Progenitor cell of endocrine pancreas (in vitro differentiated cells): ENCODE results near the gene CMTM2. TPM values are rescaled to one million over a fixed set of nuclear protein-coding genes. Genes with fewer than 3 reads are reported as not detected.

Experiments used
- DNase-seq: peaks from one replicate; pipeline ENCODE4 v3.0.0; 2021; ENCODE audit warnings: low spot score; ENCODE audit not compliant: unreplicated experiment
- H3K27ac Mint-ChIP-seq: 2 replicates; pipeline ENCODE4 v1.8.0; 2021; ENCODE audit warnings: mild to moderate bottlenecking, moderate library complexity, mixed read lengths
- H3K27me3 Mint-ChIP-seq: 2 replicates; pipeline ENCODE4 v1.8.0; 2021; ENCODE audit warnings: mixed read lengths
- H3K36me3 Mint-ChIP-seq: 2 replicates; pipeline ENCODE4 v1.8.0; 2022; ENCODE audit warnings: mixed read lengths; ENCODE audit not compliant: insufficient read depth
- H3K4me1 Mint-ChIP-seq: 2 replicates; pipeline ENCODE4 v1.8.0; 2021; ENCODE audit warnings: low read depth, mixed read lengths
- H3K4me3 Mint-ChIP-seq: 2 replicates; pipeline ENCODE4 v1.8.0; 2021; ENCODE audit warnings: low read depth, mild to moderate bottlenecking, moderate library complexity, mixed read lengths
- H3K9me3 Mint-ChIP-seq: 2 replicates; pipeline ENCODE4 v1.8.0; 2021; ENCODE audit warnings: low read depth, mixed read lengths
- total RNA-seq: library from RNA; stranded (reverse); gene quantifications from 2 replicates; pipeline ENCODE4 v1.2.1, GENCODE V29; 2021
- TF ChIP-seq, protein P1 (sequence below): fragments of 200-600 bp; sonication (generic); IDR thresholded peaks from one replicate; pipeline ENCODE4 v1.5.0; 2021; ENCODE audit warnings: antibody characterized with exemption, mild to moderate bottlenecking; ENCODE audit not compliant: unreplicated experiment

Gene CMTM2
- total RNA-seq, 1 donor from 2014 or later, result not detected

DNA sequence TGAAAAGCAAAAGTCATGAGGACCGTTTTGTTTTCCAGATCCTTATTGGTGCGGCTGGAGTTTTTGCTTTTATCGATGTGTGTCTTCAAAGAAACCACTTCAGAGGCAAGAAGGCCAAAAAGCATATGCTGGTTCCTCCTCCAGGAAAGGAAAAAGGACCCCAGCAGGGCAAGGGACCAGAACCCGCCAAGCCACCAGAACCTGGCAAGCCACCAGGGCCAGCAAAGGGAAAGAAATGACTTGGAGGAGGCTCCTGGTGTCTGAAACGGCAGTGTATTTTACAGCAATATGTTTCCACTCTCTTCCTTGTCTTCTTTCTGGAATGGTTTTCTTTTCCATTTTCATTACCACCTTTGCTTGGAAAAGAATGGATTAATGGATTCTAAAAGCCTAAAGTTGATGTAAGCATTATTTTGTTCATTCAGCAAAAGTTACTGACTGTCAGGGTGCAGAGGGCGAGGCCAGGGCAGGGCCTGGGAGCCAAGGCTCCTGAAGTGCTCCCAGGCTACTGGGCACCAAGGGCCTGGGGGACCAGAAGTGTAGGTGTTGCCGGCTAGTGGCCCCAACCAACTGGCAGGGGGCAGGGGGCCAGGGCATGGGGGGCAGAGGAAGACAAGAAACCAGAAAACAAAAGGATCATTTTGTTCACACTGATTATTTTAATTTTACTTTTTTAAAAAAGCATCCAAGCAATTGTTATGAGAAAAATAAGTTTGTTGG lies 8.8 kb downstream of the CMTM2 start:
- Mint-ChIP-seq H3K27ac (no peak overlapping the region), H3K4me3 (no peak overlapping the region), H3K9me3 (no peaks in the 10 kb centered on the region), H3K27me3 (no peaks in the 10 kb centered on the region), H3K4me1 (no peaks in the 10 kb centered on the region), H3K36me3 (no peaks in the 10 kb centered on the region)
- no peak for DNase-seq
- TF ChIP-seq, protein P1, sequence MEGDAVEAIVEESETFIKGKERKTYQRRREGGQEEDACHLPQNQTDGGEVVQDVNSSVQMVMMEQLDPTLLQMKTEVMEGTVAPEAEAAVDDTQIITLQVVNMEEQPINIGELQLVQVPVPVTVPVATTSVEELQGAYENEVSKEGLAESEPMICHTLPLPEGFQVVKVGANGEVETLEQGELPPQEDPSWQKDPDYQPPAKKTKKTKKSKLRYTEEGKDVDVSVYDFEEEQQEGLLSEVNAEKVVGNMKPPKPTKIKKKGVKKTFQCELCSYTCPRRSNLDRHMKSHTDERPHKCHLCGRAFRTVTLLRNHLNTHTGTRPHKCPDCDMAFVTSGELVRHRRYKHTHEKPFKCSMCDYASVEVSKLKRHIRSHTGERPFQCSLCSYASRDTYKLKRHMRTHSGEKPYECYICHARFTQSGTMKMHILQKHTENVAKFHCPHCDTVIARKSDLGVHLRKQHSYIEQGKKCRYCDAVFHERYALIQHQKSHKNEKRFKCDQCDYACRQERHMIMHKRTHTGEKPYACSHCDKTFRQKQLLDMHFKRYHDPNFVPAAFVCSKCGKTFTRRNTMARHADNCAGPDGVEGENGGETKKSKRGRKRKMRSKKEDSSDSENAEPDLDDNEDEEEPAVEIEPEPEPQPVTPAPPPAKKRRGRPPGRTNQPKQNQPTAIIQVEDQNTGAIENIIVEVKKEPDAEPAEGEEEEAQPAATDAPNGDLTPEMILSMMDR, result no peak

DNA sequence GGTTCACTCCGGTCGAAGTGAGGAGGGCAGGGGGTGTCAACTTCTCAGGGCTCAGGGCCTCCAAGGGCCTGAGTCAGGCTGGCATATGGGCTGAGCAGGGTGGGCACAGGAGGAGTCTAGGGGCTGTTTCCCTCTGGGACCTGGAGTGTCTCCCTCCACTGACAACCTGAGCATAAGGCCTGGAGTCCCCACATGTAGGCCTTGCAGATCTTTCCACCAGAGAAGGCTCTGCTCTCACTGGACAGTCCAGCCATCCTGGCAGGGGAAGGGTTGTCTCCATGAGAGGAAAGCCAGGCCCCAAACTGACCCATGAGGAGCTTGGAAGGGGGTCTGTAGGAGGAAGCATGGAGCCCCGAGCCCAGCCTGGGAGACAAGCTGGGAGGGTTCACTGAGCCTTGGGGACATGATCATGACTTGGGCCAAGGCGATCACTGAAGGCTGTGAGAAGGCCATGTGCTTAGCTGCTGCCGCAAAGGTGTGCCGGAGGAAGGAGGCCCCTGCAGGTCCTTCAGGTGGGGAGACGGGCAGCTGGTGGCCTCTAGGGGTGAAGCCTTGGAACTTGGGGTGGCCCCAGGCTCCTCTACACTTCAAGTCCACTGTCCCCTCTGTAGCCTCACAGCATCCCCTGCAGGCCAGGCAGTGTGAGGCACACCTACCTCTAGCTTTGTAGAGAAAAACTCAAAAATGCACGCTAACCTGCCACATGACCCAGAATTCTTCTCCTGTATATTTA lies 9.9 kb downstream of the CMTM2 start:
- Mint-ChIP-seq H3K9me3 (no peaks in the 10 kb centered on the region), H3K4me3 (no peak overlapping the region), H3K27me3 (no peaks in the 10 kb centered on the region), H3K36me3 (no peaks in the 10 kb centered on the region), H3K4me1 (no peaks in the 10 kb centered on the region), H3K27ac (no peak overlapping the region)
- DNase-seq, result no peak
- TF ChIP-seq, protein P1, result peak; percentile 41

DNA sequence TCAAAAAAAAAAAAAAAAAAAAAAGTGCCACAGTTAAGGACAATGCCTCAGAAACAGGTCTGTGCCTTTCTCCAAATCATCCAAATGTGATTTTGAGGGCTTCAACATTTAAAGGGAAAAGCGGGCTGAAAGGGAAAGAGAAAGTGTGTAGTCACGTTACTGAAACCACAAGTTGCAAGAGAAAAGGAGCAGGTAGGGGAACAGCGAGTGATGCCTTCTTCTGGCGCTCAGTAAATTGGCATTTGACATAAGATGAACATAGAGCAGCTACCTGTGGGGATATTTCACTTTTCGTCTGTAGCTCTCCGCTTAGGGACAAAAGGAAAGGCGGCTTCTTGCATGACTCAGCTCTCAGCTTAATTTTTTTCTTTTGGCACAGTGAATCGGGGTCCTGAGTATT lies 11.1 kb downstream of the CMTM2 start:
- TF ChIP-seq, protein P1, result no peak
- Mint-ChIP-seq H3K9me3 (no peaks in the 10 kb centered on the region), H3K27me3 (no peaks in the 10 kb centered on the region), H3K36me3 (no peaks in the 10 kb centered on the region), H3K4me3 (no peak overlapping the region), H3K27ac (no peak overlapping the region), H3K4me1 (no peaks in the 10 kb centered on the region)
- no peak for DNase-seq

DNA sequence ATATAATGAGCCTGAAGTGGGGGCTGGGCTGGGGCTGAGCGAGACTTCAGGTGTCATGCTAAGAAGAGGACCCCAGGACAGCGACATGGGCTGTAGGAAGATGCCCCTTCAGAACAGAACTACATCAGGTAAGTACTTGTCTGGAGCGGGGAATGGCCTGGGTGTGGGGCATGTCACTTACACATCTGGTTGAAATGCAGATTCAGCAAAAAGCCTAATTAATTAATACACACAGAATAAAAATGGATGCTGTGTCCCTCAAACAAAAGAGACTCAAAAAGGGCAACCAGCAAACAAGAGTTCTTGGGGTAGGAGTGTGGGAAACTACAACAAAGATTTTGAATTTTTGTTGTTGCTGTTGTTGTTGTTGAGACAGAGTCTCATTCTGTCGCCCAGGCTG lies 11.8 kb downstream of the CMTM2 start:
- Mint-ChIP-seq H3K4me3 (no peak overlapping the region), H3K4me1 (no peaks in the 10 kb centered on the region), H3K36me3 (no peaks in the 10 kb centered on the region), H3K27ac (no peak overlapping the region), H3K9me3 (no peaks in the 10 kb centered on the region), H3K27me3 (no peaks in the 10 kb centered on the region)
- TF ChIP-seq, protein P1, result no peak
- DNase-seq, result no peak

DNA sequence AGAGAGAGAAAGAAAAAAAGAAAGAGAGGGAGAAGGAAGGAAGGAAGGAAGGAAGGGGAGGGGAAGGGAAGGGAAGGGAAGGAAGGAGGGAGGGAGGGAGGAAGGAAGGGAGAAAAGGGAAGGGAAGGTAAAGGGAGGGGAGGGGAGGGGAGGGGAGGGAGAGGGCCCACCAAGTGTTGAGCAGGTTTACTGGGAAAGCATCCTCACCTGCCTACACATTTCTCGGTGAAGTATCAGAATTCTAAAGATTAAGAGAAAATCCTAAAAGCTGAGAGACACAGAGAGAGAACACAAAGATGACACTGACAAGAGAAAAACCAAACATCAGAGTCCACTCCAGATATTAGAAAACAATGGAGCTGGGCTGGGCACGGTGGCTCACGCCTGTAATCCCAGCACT lies 13.0 kb downstream of the CMTM2 start:
- Mint-ChIP-seq H3K27ac (no peak overlapping the region), H3K27me3 (no peaks in the 10 kb centered on the region), H3K9me3 (no peaks in the 10 kb centered on the region), H3K4me1 (no peaks in the 10 kb centered on the region), H3K36me3 (no peaks in the 10 kb centered on the region), H3K4me3 (no peak overlapping the region)
- DNase-seq, result no peak
- TF ChIP-seq, protein P1, result no peak
